GM10266 (cell line): ENCODE data around the gene CALCB.
A peak's percentile ranks its signal among the peaks of the same experiment; 100 is the strongest.
"Not testable (repeated sequence)": the region's sequence is repeated elsewhere in the genome, so short reads cannot be mapped to it uniquely, and the experiment has no call there.

Source experiments
- DNase-seq: peaks from one replicate; pipeline ENCODE4 v3.0.0; 2012; ENCODE audit errors: extremely low spot score
- TF ChIP-seq, protein P1 (sequence below): IDR thresholded peaks from 2 replicates; pipeline ENCODE4 v1.5.1; 2012; ENCODE audit warnings: mild to moderate bottlenecking, low read depth; ENCODE audit not compliant: control insufficient read depth, insufficient read depth; ENCODE audit errors: missing control alignments

Gene CALCB

DNA sequence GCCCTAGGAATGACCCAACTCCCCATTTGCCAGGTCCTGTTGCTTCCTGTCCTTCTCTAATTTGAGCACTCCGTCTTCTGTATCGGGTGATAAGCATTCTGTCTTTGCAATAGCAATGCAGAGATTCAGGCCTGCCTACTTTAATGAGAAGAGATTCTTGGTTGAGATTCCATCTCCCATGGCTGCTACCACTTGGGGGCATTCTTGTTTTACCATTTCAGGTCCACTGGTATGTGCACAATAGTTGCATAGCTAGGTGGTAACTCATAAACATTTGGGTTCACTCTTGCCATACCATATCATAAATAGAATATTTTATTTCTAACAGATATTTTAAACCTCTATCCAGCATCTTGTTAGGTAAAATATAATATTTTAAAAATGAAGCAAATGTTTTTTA lies 34.4 kb upstream of the CALCB start:
- TF ChIP-seq, protein P1, sequence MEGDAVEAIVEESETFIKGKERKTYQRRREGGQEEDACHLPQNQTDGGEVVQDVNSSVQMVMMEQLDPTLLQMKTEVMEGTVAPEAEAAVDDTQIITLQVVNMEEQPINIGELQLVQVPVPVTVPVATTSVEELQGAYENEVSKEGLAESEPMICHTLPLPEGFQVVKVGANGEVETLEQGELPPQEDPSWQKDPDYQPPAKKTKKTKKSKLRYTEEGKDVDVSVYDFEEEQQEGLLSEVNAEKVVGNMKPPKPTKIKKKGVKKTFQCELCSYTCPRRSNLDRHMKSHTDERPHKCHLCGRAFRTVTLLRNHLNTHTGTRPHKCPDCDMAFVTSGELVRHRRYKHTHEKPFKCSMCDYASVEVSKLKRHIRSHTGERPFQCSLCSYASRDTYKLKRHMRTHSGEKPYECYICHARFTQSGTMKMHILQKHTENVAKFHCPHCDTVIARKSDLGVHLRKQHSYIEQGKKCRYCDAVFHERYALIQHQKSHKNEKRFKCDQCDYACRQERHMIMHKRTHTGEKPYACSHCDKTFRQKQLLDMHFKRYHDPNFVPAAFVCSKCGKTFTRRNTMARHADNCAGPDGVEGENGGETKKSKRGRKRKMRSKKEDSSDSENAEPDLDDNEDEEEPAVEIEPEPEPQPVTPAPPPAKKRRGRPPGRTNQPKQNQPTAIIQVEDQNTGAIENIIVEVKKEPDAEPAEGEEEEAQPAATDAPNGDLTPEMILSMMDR: peak; percentile 23
- DNase-seq: no peak

DNA sequence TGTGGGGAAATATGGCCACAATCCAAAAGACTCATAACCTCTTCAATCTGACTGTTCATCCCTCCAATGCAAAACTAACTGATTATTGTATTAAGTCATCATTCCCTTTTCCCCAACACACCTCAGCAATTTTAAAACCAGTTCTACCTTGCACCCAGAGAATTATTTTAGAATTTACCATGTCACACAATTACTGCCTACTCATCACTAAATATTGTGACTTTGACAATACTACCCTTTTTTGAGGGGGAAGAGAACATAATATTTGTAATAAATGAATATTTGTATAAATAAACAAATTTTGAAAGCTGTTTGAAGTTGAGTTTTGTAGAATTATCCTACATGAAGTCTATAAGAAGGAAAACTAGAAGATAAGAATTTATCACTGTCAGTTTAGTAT lies 28.2 kb upstream of the CALCB start:
- DNase-seq: no peak
- TF ChIP-seq, protein P1: no peak

DNA sequence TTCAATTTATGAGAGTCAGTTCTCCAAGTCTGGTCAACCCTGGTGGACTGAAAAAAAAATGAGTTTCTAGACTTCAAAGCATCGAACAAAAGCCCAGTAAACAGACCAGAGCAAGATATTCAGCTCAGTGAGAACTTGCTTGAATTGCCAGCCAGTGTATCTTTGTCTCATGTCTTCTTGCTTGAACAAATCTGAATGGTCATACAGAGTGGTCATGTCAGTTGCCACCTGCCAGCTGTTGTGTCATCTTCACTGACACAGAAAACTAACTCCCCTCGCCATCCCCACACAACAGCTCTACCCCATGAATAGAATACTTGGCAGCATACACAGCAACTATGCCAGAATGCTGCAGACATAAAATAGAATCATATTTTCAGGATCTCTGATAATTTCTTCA lies 27.5 kb upstream of the CALCB start:
- DNase-seq: no peak
- TF ChIP-seq, protein P1: no peak

DNA sequence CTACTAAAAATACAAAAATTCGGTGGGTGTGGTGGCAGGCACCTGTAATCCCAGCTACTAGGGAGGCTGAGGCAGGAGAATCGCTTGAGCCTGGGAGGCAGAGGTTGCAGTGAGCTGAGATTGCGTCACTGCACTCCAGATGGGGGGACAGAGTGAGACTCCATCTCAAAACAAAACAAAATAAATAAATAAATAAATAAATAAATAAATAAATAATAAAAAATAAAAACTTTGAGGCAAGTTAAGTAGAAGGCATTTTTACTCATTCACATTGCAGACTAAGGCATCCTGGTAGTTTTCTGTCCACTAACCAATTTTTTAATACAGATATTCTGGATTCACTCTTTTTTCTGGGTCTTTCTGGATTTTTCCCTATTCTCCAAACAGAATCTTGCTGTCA lies 26.7 kb upstream of the CALCB start:
- DNase-seq: not testable (repeated sequence)

DNA sequence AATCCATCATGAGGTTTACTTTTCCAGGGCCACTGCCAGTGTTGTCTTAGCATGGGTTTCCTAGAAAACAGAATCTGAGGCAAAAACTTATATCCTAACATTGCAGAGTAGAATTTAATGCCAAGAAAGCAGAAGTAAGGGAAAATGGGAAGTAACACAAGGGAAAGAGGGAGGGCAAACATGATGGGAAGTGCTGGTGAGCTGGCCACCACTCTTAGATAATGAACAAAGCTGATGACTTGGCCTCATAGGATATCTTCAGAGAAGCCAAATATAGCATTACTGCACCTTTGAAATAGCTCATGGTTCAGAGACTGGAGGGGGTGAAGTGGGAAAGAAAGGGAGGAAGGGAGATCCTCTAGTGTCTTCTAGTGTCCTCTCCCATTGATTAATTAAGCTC lies 24.8 kb upstream of the CALCB start:
- TF ChIP-seq, protein P1: no peak
- no peak for DNase-seq

DNA sequence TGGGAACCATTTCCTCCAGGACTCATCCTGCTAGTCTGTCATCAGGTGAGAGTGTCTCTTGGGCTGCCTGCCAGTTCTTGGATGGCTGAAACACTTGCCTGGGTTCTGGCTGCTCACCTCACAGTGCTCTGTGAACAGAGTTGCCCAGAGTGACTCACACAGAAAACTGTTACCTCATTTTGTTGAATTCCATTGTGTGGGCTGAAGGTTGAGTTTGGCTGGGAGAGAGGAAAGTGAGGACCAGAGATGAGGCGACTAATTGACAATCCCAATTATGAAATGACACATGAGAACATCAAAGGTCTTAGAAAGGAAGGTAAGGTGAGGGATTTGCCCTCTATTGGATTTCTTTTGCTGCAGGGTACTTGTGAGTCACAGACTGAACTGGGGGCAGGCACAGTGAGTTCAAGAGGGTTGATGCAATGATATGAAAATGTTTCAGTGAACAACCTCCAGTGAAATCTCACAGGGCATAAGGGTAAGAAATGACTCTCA lies 20.2 kb upstream of the CALCB start:
- DNase-seq: no peak
- TF ChIP-seq, protein P1: no peak

DNA sequence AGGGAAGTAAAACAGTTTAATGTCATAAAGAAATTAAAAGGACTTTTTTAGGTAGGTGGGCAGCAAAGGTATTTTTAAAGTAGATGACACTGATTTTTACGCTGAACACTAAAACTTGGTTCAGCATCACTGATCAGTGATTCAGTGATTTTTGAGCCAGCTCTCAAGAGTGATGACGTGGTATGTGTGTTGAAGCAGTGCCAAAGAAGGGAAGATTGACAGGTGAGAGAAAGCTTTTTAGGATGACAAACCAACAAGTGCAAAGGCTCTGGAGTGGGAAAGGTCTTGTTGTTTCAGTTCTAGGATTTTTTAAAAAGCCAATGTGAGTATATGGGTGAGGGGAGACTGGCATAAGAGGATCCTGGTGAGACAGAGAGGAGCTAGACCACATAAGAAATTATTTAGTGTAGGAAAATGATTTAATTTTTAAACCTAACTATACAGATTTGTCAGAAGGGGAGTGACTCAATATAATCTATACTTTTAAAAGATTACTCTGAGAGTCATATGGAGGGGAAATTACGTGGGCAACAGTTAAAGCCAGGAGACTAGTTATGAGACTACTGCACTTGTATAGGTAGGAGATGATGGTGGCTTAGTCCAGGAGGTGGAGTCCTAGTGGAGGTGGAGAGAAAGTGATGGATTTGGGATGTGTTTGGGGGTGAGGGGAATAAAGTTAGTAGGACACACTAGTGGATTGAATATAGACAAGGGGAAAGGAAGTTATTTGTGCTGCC lies 17.6 kb upstream of the CALCB start:
- DNase-seq: no peak

More for the DNA sequence above, 17.6 kb upstream of the CALCB start:
- TF ChIP-seq, protein P1: no peak
